HepG2 (cell line): ENCODE measurements around the gene ANKRD42. TPM values are rescaled to one million over a fixed set of nuclear protein-coding genes. Genes with fewer than 3 reads are reported as not detected.
A peak's percentile ranks its signal among the peaks of the same experiment; 100 is the strongest.

Source experiments
- BRCA1 ChIP-seq: sonication (generic); formaldehyde crosslinking; IDR thresholded peaks from 2 replicates; pipeline ENCODE4 v1.4.0; 2020; ENCODE audit warnings: missing genetic modification reagents
- DMTF1 ChIP-seq: sonication (generic); formaldehyde crosslinking; IDR thresholded peaks from 2 replicates; pipeline ENCODE4 v1.4.0; 2020; ENCODE audit warnings: mild to moderate bottlenecking, missing genetic modification reagents
- NFYB ChIP-seq: sonication (generic); formaldehyde crosslinking; IDR thresholded peaks from 2 replicates; pipeline ENCODE4 v1.4.0; 2020; ENCODE audit warnings: missing genetic modification reagents
- PHF20 ChIP-seq: sonication (generic); formaldehyde crosslinking; IDR thresholded peaks from 2 replicates; pipeline ENCODE4 v1.5.0; 2020; ENCODE audit warnings: mild to moderate bottlenecking, missing genetic modification reagents
- REST ChIP-seq, 2 experiments: IDR thresholded peaks; 2 replicates each; pipeline ENCODE4 v1.6.1; 2011 to 2012; ENCODE audit warnings: low read length in 2 of 2, borderline replicate concordance in 1 of 2, low read depth in 1 of 2, mild to moderate bottlenecking in 1 of 2, moderate library complexity in 1 of 2
- TERF1 ChIP-seq: sonication (generic); formaldehyde crosslinking; IDR thresholded peaks from 2 replicates; pipeline ENCODE4 v1.8.0; 2022; ENCODE audit warnings: mild to moderate bottlenecking, missing genetic modification reagents, moderate library complexity
- ZFY ChIP-seq: sonication (generic); formaldehyde crosslinking; IDR thresholded peaks from 2 replicates; pipeline ENCODE4 v1.4.0; 2020; ENCODE audit warnings: missing genetic modification reagents
- ZHX1 ChIP-seq: sonication (generic); formaldehyde crosslinking; IDR thresholded peaks from 2 replicates; pipeline ENCODE4 v1.8.1; 2022; ENCODE audit warnings: low read depth, mild to moderate bottlenecking, missing genetic modification reagents
- ZMAT3 ChIP-seq: sonication (generic); formaldehyde crosslinking; conservative IDR thresholded peaks from 2 replicates; pipeline ENCODE4 v1.7.0; 2021; ENCODE audit warnings: missing genetic modification reagents
- ZNF160 ChIP-seq: sonication (generic); formaldehyde crosslinking; IDR thresholded peaks from 2 replicates; pipeline ENCODE4 v1.8.0; 2022; ENCODE audit warnings: mild to moderate bottlenecking, inconsistent platforms, missing genetic modification reagents
- ZNF276 ChIP-seq: sonication (generic); formaldehyde crosslinking; IDR thresholded peaks from 2 replicates; pipeline ENCODE4 v1.4.0; 2020; ENCODE audit warnings: mild to moderate bottlenecking, low read depth, missing genetic modification reagents
- ZNF317 ChIP-seq: sonication (generic); formaldehyde crosslinking; IDR thresholded peaks from 2 replicates; pipeline ENCODE4 v1.5.0; 2020; ENCODE audit warnings: mild to moderate bottlenecking, missing genetic modification reagents
- ZNF510 ChIP-seq: sonication (generic); formaldehyde crosslinking; IDR thresholded peaks from 2 replicates; pipeline ENCODE4 v1.4.0; 2020; ENCODE audit warnings: low read depth, mild to moderate bottlenecking, missing genetic modification reagents
- ZNF563 ChIP-seq: sonication (generic); formaldehyde crosslinking; IDR thresholded peaks from 2 replicates; pipeline ENCODE4 v1.8.0; 2022; ENCODE audit warnings: mild to moderate bottlenecking, moderate library complexity, missing genetic modification reagents
- ZSCAN31 ChIP-seq: sonication (generic); formaldehyde crosslinking; IDR thresholded peaks from 2 replicates; pipeline ENCODE4 v1.5.0; 2020; ENCODE audit warnings: low read depth, mild to moderate bottlenecking, missing genetic modification reagents
- polyA plus RNA-seq, 8 experiments: library from polyadenylated mRNA; depleted of rRNA in 3 of 8; stranded (reverse) in 7 of 8; unstranded in 1 of 8; fragments of >200 nt; fragmentation: Illumina TruSeq in 4 of 8; extraction: Trizol in 4 of 8; gene quantifications; 2 replicates each; pipeline versions ENCODE4 v1.2.1 to v1.2.3, GENCODE V29; 2011 to 2016; ENCODE audit warnings: low read depth in 4 of 8, missing spikeins in 1 of 8, mixed read lengths in 1 of 8; ENCODE audit not compliant: insufficient read depth in 1 of 8
- total RNA-seq, 5 experiments: library from RNA; depleted of rRNA; stranded (reverse); fragments of >200 nt; fragmentation: Illumina TruSeq; extraction: Trizol; gene quantifications; 2 replicates each; pipeline ENCODE4 v1.2.3, GENCODE V29; 2016; ENCODE audit warnings: low read depth in 1 of 5

The ANKRD42 gene
- total and polyA plus RNA-seq, 2 of the 13 experiments (the other 11 are each of a cell fraction or from before 2014, with no cell fraction given), result 2.2 to 3.7 TPM

DNA sequence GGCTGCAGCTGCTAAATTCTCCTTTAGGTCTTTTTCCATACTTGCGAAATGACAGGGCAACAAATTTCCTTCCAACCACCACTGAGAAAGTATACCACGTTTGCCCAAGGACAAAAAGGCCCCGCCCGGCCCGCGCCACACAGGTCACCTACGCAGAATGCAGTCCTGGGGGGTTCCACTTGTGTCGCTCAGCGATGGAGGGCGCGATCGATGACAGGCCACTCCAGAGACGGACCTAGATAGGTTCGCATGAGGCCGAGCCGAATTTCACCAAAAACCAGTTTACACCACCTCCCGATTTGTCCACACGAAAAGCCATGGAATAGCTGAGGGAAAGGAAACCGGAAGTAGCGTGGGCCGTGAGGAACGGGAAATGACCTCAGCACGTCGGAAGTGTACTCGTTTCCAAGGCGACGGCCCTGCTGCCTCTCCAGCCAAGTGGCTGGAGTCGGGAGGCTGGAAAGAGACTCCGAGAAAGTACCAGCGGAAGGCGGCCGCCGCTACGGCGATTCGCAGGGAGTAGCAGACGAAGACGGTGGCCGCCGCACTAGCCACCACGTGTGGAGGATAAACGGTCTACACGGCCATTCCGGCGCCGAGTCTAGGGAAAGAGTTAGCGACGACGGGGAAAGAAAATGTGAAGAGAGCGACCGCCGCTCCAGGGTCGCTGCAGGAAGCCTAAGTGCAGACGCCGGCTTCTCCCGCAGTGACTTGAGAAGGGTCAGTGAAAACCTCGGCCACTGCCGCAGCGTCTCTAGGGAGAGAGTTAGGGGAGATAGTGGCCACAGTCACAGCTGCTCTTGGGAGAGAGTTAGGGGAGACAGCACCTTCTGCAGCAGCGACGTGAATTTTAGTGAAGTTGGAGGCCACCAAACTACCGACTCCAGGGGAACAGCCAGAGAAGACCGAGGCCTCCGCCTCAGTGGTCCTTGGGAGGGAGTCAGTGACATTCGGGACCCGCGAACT is at the start of gene ANKRD42 (continued):
- TF ChIP-seq DMTF1 (CRISPR knock-in tag), result no peak
- TF ChIP-seq TERF1 (CRISPR knock-in tag), result no peak
- no peak for TF ChIP-seq ZNF510 (CRISPR knock-in tag)
- TF ChIP-seq ZMAT3 (CRISPR knock-in tag), result peak; percentile 74; the same call in 1 of the 2 replicates
- peak; percentile 25; the same call in 1 of the 2 replicates for TF ChIP-seq NFYB (CRISPR knock-in tag)
- peak; percentile 86 for TF ChIP-seq ZFY (CRISPR knock-in tag)
- peak; percentile 95 for TF ChIP-seq PHF20 (CRISPR knock-in tag)
- TF ChIP-seq BRCA1 (CRISPR knock-in tag), result no peak; the same call in 1 of the 2 replicates
- TF ChIP-seq ZSCAN31 (CRISPR knock-in tag), result peak; percentile 58; the same call in 1 of the 2 replicates
- no peak for TF ChIP-seq ZNF317
- TF ChIP-seq ZNF276 (CRISPR knock-in tag), result no peak
- TF ChIP-seq ZNF160 (CRISPR knock-in tag), result peak; percentile 38; the same call in 1 of the 2 replicates
- TF ChIP-seq ZHX1 (CRISPR knock-in tag), result no peak
- no peak for TF ChIP-seq ZNF563 (CRISPR knock-in tag)
- TF ChIP-seq REST (IDR thresholded peaks at IDR 0.05; ENCODE audit: borderline replicate concordance in 1 of 2, low read depth in 1 of 2, low read length in 2 of 2), result peak in 1 of 2 experiments; percentile 41; a peak in 1 of 4 replicates
